CD4-positive, alpha-beta T cell treated with Interleukin-10 for 1 hour (primary cell): ENCODE results near the gene BDH1.
"Not testable (repeated sequence)": the region's sequence is repeated elsewhere in the genome, so short reads cannot be mapped to it uniquely, and the experiment has no call there.

Experiments used
- DNase-seq: peaks from one replicate; pipeline ENCODE4 v3.0.0-alpha.2; 2020

Gene BDH1

DNA sequence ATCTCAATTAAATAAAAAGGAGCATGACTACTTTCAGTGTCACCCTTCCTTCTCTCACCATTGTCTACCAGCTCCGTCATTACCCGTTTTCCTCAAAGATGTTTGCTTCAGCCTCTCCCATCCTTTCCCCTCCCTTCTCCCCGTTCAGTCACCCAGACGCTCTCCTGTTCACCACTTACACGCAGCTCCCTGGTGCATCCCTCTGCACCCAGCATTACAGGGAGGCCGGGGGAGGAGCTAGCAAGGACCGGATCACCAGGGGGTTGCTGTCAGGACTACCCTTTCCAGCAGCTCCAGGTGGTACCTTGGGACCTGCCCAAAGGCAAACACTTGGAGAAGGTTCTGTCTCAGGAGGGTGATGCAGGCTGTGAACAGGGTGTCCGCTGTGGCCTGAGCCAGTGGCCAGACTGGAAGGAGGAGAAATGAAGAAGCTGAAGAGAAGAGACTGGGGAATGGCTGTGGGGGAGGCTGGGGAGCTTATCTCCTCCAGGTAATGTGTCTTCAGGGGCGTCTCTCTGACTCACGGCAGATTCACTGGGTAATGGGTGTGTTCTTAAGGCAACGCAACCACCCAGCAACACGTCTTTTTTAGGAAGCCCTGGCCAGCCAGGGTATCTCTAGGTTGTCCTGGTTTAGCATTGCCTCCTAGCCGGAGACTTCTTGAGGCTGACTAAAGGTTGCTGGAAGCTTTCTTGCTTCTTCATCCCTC lies 21.8 kb upstream of the BDH1 start:
- no peak for DNase-seq

DNA sequence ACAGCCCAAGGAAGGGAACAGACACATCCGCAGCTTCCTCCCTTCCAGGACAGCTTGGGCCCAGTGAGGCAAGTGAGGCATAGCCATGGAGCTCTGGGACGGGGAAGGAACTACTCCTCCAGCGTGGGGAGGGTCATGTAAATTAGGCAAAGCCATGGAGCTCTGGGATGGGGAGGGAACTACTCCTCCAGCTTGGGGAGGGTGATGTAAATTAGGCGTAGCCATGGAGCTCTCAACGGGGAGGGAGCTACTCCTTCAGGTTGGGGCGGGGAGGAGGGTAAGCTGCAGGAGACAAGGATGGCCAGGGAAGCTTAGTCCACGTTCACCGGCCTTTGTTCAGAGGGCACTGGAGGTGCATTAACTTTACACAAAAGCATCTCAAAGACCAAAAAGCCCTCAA lies 21.1 kb upstream of the BDH1 start:
- DNase-seq, result no peak

DNA sequence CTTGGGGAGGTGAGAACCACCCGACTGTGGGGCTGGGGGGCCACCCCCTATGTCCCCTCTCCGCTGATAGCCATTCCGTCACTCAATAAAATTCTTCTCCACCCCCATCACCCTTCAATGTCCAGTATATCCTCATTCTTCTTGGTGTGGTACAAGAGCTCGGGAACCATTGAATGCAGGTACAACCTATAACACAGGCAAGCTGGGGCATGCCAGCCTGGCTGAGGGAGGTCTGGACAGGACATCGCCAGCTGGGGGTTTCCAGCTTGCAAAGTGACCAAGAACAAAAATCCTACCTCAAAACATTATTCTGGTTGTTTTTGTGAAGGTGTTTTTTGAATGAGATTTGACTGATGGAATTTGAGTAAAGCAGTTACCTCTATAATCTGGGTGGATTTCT lies 19.6 kb upstream of the BDH1 start:
- no peak for DNase-seq

DNA sequence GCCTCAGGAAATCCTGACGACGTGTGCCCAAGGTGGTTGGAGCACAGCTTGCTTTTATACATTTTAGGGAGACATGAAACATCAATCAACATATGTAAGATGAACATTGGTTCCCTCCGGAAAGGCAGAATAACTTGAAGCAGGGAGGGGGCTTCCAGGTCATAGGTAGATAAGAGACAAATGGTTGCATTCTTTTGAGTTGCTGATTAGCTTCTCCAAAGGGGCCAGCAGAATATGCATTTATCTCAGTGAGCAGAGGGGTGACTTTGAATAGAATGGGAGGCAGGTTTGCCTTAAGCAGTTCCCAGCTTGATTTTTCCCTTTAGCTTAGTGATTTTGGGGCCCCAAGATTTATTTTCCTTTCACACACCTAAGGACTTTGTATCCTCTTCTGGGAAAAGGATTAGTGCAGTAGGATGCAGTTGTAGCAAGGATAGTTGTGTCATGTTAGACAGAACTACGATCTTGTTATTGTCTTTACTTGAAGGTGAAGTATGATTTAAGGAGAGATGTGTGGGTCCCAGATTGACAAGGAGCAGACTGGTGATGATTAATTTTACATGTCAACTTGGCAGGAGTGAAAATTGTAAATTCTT lies 18.7 kb upstream of the BDH1 start:
- not testable (repeated sequence) for DNase-seq

DNA sequence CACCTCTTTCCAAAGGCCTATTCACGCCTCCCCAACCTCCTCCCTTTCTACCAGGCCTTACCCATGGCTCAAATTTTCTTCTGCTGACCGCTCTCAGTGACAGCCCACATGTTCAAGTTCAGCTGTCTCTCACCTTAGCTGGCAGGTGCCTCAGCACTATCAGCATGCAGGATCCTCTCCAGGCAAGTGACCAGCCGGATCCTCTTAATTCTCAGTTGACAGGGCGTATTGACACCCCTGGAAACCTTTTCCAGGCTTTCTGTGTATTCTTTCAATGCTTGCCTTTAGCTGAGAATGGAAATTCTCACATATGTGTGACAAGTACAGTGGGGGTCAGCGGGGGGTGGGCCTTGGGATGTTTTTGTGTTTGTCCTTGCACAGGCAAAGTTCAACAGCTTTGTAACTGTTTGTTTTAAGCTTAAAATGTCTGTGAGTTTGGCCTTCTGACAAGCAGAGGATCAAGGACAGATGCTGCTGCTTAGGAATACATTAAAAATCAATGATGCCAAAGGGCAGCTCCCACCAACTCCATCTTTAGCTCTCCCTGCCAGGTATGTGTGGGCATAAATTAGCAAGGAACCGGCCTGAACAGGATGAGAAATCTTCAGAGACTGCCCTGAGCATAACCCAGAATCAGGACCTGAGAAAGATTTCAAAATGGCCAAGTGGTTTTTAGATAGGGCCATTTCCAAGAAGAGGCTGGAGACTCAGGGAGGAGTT lies 17.4 kb upstream of the BDH1 start:
- DNase-seq, result no peak

DNA sequence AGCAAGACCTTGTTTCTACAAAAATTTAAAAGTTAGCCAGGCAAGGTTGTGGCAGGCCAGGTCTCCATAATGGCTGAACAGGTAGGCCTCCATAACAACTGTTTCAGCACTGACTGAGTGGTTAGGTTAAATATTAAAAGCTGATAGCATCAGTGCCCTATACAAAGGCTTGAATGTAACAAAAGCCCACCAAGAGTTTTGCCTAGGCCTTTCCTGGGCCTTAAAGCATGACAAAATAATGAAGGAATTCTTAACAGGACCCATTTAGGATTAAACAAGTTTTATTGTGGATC lies 16.1 kb upstream of the BDH1 start:
- not testable (repeated sequence) for DNase-seq

DNA sequence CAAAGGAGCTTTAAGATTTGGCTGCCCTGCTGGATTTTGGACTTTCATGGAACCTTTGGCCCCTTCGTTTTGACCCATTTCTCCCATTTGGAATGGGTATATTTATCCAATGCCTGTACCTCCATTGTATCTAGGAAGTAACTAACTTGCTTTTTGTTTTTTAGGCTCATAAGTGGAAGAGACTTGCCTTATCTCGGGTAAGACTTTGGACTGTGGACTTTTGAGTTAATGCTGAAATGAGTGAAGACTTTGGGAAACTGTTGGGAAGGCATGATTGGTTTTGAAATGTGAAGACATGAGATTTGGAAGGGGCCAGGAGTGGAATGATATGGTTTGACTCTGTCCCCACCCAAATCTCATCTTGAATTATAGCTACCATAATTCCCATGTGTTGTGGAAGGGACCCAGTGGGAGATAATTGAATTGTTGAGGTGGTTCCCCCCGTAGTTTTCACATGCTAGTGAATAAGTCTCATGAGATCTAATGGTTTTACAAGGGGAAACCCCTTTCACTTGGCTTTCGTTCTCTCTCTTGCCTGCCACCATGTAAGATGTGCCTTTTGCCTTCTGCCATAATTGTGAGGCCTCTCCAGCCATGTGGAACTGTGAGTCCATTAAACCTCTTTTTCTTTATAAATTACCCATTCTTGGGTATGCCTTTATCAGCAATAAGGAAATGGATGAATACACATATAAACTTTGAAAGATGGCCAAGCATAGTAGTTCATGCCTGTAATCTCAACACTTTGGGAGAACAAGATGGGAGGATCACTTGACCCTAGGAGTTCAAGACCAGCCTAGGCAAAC lies 15.5 kb upstream of the BDH1 start:
- not testable (repeated sequence) for DNase-seq

DNA sequence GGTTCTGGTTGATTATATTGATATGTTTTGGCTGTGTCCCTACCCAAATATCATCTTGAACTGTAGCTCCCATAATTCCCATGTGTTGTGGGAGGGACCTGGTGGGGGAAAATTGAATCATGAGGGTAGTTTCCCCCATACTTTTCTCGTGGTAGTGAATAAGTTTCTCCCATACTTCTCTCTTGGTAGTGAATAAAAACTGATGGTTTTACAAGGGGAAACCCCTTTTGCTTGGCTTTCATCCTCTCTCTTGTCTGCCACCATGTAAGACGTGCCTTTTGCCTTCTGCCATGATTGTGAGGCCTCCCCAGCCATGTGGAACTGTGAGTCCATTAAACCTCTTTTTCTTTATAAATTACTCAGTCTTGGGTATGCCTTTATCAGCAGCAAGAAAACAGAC lies 13.7 kb upstream of the BDH1 start:
- not testable (repeated sequence) for DNase-seq

DNA sequence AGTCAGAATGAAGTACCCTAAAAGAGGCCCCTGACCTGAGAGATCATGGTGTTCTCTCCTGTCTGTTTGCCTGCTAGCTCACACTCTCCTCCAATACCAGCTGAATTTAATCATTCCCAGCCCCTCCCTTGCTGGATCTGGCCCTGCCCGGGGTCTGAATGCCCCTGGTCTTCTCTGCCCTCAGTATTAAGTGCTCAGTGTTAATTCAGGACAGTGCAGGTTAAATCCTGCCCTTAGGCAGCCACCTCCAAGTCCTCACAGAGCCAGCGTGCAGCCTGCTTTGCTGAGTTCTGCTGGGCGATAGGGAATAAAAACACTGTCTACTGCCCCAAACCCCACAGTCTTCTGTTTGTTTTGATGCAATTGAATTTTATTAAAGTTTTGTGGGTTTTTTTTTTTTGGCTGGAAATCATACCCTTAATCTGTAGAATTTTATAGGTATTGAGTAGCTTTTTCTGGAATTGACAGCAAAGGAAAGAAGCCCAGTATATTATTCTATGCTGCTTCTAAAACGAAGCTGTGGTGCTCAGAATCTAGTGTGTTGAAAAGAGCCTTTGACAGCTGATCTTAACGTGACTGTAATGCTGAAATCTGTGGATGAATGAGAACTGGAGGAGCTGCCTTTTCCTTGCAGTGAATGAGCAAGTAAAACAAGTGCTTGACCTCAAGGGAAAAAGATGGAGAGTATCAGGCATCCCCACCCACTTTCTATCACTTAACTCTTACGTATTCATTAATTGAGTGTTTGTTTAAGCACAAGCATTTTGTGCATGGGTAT lies 12.3 kb upstream of the BDH1 start:
- DNase-seq, result no peak

DNA sequence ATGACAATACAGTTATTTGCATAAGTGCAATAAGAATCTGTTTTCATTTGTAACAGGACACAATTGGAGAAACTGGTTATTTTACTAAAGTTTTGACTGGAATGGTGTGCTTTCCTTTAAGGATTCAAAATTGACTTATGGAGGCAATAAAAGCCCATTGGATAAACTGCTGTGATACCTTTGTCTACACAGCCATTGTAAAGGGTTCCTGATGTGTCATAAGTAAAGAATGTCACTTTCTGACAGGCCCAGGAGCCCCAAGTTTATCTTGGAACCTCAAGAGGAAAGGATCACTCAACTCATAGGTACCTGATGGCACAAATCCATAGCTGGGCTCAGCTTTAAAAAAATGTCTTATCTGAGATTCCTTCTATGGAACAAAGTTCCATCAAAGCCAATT lies 10.4 kb upstream of the BDH1 start:
- not testable (repeated sequence) for DNase-seq

DNA sequence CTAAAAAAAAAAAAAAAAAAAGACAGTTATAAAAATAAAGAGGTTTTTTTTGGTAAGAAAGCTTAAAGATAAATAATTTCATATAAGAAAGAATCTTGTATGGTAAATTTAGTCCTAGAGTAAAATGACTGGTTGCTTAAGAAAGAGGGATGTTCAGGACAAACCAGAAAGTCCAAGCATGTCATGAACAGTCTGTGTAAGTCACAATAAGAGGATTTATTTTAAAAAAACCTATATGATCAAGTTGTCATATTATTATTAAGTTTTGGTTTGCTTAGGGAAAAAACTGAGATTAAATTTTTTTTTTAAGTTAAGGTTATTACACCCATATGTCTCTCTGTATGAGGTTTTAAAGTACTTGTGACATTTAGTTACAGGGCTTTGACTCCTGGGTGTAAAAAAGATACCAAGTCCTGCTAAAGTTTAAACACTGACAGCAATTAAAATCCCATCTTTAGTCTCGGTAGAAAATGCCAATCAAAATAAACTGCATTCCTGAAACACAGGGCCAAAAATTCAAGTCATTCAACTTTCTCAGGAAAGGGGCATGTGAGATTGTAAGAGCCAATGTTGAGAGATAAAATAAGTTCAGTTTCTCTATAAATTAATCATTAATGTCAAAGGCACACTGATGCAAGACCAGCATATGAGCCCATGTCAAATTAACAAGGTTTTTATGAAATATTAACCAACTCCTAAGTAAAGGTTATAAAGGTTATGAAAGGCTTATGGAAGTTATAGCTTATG lies 8.5 kb upstream of the BDH1 start:
- no peak for DNase-seq

DNA sequence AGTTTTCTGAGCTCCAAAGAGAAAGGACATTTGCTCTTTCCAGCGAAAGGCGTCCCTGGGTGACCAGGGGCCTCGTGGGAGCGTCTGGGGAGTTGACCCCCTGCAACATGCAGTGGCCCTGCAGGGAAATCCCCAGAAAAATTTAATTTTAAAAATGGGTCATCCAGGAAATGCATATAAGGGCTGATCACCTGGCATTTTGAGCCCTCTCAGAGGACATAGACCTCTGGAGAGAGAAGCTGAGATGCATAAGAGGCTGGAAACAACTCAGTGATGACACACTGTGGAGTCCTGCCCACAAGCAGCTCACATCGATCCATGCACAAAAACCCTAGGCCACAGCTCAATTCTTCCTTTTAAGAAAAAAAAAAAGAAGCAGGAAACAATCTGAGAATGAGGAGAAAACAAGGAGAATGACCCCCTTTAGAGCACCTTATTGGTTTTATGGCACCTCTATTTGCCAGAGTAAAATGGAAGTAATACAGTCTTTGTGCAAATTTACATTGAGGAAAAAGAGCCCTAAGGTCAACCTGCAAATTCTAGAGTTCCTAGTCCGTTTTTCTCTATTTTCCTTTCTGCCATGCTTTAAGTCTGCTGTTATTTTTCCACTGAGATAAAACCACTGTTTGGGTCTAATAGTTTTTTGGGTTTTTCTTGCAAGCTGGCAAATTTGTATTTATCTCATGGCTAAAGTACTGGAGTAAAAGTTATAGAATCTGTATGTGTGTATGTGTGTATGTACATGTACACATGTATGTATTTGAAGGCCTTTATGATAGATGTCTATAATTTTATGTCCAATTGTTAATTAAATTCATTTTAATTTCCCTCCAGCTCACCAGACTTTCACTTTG lies 6.9 kb upstream of the BDH1 start:
- DNase-seq, result no peak

DNA sequence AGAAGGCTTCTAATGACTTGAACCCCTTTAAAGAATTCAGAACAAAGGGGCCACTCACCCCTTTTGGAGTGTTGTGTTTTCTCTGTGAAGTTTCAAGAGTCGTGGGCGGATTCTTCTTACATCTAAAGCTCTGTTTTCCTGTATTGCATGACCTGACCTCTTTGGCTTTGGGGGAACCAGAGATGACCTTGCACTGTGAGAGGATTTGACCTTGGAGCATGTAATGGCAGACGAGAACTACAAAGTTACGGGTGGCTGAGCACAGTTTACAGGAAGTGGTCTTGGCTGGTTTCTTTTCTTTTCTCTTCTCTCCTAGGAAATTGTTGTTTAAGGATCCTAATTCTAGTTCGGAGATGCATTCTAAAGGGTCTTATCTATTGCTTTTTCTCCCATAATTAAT lies 6.2 kb upstream of the BDH1 start:
- no peak for DNase-seq

DNA sequence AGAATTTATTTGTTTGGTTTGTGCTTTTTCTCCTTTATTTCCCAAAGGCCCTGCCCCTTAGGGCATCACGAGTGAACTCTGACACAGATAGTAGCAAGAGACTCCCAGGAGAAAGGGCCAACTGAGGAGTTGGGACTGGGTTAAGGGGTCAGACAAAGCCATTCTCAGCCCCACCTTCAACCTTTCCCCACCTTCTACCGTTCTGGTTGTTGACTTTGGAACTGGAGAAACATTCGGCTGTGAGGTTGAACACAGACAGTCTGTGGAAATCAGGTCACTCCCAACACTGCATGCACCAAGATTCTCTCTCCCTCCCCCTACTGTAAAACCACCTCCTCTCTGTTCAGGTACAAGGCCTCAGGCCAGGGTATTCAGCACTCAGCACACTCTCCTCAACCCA lies 3.9 kb upstream of the BDH1 start:
- no peak for DNase-seq

DNA sequence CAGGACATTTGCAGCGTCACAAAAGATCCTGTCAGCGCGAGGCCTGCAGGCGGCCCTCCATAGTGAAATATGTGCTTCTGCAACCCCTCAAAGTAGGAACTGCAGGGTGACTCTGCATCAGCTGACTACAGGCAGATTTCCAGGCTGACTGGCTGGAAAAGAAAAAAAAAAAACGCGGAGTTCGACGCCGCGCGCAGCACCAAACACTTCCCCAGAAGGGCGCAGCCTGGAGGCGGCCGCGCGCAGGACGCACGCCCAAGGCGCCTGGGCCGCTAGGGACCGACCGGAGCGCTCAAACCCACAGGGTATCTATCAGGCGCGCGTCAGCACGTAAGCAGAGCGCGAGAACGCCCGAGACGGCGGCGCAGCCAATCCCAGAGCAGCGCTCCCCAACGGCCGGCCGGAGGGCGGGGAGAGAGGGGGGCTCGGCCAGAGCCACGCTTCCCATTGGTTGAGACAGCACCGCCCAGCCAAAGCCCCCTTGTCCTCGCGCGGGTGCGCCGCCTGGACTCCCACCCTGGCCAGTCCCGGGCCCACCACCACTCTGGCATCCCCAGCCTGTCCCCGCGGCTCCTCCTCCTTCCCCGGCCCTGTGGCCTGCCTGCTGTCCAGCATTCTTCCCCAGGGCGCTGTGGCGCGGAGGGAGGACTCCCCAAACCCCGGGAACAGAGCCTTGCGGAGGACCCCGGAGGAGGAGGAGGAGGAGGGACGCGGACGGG lies 1.0 kb downstream of the BDH1 start:
- DNase-seq, result peak; percentile 92

DNA sequence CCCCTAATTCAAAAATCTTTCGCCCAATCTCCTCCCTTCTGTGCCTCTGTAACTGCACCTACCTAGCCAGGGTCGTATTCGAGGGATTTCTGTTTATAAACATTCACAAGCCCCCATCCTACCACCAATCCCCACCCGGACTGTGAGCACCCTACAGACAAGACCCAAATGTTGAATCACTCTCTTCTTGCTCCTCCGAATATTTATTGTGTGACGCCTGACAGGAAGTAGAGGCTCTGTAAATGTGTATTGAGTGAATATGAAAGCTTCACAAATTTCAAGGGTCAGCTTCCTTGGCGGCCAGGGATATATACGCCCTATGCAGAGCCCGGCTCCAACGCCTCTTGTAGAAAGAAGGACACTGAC lies 1.6 kb downstream of the BDH1 start:
- no peak for DNase-seq

DNA sequence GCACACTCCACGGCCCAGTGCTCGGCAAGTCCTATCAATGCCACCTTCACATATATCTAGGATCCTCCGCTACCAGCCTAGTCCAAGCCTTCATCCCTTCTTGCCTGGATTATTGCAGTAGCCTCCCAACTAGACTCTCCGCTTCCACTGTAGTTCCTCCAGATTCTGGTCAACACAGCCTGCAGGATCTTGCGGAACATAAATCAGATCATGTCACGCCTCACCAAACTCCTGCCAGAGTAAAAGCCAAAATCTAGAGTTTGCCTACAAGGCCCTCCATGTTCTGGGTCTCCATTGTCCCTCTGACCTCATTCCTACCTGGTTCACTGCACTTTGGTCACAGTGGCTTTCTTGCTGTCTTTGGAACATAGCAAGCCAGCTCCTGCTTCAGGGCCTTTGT lies 3.6 kb downstream of the BDH1 start:
- DNase-seq, result no peak

DNA sequence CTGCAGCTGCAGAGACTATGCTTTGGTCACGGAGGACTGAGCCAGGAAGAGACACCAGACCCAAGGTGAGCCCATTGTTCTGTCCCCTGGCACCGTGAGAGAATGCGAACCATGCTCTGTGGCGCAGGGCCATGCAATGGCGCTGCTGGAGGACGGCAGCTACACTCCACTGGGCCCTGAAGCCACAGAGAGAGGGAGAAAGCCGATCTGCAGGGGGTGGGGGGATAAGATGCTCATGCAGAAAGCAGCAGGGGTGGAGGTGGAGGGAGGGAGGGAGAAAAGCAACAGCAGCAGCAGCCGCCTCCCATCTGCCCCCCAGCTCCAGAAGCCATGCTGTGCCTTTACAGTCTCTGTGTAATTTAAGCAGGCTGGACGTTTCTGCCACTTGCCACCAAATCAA lies 5.3 kb downstream of the BDH1 start:
- DNase-seq, result no peak

DNA sequence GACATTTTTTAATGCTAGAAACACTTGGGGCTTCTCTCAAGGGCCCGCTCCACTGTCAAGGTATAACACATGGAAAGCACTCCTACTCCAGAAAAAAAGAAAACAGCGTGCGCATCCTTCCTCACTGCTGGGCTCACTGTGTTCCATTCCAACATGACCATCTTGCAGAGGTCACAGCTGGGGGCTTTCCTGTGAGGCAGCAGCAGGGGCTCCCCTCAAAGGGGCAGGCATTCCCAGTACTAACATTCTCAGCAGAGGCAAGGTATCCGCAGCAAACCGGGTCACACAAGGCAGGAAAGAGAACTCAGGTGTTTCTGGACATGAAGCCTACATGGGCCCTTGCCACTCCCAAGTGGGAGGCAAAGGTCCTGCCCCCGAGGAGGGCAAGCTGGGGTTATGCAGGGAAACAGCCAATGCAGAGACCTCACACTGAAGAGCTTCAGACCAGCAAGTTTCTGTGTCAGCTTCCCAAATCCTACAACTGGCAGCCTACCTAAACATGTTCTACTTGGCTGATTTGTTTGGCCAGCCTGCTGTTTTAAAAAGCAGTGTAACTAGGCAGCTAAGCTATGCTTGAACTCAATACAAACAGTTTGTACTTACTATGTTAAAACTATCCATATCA lies 6.4 kb downstream of the BDH1 start:
- no peak for DNase-seq
